ENCODE data around the gene FGF4.

GRCh38 chr11:69810289-69811118 lies 35.4 kb upstream of the FGF4 start:
- TF ChIP-seq CTCF (IDR thresholded peaks at IDR 0.05 in 2 of 3, conservative IDR thresholded peaks at IDR 0.05 in 1 of 3; ENCODE audit: borderline replicate concordance in 1 of 3, insufficient read depth in 1 of 3, low read depth in 2 of 3, low read length in 2 of 3) (no peak), YY1 (IDR thresholded peaks at IDR 0.05; ENCODE audit: extremely low read depth, insufficient replicate concordance, low read depth, low read length) (no peak), CEBPB (IDR thresholded peaks at IDR 0.05; ENCODE audit: low read depth) (no peak), EZH2 (IDR thresholded peaks at IDR 0.05) (no peak), POLR2A (IDR thresholded peaks at IDR 0.05; ENCODE audit: borderline replicate concordance, extremely low read depth, insufficient read depth, insufficient read length) (no peak), EGR1 (IDR thresholded peaks at IDR 0.05; ENCODE audit: low read depth) (no peak), SRF (IDR thresholded peaks at IDR 0.05; ENCODE audit: low read depth) (no peak), RAD21 (IDR thresholded peaks at IDR 0.05; ENCODE audit: low read depth) (no peak), ZNF274 (IDR thresholded peaks at IDR 0.05; ENCODE audit: low read depth, low read length) (no peak)

Data from HCT116 (cell line).